A549 treated with GW870086 at 1 μM for 4 hours (cell line): ENCODE data around the gene ZNF232. TPM values are rescaled to one million over a fixed set of nuclear protein-coding genes. Genes with fewer than 3 reads are reported as not detected.

Experiments used
- total RNA-seq: library from RNA; stranded (reverse); fragments of 200-300 nt; extraction: Qiagen RNA extraction; gene quantifications from 5 replicates; pipeline ENCODE4 v1.2.3, GENCODE V29; 2022; ENCODE audit warnings: low read depth

The ZNF232 gene
- total RNA-seq: 3.5 to 4.6 TPM (median 4.2 TPM) in 5 replicates

DNA sequence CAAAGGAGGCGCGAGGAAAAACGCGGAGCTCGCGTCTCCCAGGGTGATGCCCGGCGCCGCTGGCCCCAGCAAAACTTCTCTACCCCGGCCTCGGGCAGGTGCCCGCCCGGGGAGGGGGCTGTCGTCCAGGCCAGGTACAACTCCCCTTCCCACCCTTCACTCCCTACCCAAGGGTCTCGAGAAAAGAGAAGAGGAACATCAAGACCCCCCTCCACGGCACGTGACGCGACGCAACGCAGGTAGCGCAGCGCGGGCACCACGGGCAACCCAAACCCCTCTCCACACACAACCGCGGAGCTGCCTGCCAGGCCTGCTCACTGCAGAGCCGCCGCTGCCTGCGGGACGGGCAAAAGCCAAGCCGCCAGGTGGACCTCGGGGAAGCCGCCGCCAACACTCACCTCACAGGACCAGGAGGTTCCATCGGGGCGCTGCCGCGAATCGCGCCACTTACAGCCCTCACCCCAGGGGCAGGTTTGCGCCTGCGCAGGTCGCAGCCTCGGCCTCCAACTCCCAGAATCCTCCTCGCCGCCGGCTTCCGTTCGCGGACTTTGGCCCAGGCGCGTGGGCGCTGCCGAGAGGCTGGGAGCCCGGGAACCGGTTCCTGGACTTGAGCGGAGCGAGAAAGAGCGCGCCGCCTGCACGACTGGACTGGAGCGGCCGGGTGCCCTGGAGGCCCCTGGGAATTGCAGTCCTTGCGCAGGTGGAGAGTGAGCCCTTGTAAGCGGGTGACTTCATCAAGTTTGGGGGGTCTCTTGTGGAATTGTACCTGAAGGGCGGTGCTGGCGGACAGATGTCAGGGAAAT lies at the start of gene ZNF232:
TSS of gene ZNF232 (minus strand) at position 477 of the 803 bp plus-strand sequence. CDS start at position 421, 56 bp downstream.

DNA sequence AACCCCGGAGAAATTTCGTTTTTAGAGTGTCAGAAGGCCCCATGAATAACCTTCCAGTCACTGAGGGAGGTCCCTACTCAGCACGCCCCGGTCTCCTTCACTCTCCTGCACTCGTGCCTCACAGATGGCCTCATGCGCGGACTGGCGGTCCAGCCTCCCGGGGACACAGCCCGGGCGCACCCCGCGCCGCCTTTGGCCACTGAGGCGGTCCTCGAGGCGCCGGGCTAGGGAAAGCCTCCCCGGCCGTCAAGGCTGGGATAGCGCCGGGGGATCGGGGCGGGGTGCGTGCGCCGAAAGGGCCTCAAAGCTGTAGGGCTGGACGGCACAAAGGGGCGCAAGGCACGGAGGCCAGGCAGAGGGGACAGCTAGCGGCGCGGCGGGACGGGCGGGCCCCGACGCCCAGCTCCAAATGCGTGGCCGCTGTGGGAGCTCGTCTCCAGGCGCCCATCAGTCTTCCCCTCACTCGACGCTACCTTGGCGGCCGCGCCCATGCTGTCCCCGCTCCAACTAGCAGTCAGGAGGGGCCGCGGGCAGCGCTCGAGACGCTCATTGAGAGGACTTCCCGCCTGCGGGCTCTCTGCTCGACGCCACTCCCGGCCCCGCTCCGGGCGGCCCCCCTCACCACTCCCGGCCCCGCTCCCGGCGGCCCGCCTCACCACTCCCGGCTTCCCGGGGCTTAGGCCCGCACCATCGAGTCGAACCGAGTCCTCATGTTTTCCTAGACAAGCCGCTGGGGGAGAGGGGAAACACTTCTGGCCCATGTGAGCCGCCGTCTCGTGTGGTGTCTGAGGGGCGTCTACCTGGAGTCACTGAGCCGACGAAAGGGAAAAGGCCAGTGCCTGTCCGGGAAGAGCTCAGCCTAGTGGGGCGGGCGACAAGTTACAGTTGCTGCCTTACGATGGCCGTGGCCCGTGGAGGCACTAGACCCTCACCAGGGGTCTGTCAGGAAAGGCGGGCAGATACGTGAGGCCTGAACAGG lies 4.3 kb upstream of the ZNF232 start, which contains the start of gene USP6:
TSS of gene USP6 (plus strand) at position 360 of the 979 bp plus-strand sequence. CDS start 14,336 bp downstream, outside the sequence.

DNA sequence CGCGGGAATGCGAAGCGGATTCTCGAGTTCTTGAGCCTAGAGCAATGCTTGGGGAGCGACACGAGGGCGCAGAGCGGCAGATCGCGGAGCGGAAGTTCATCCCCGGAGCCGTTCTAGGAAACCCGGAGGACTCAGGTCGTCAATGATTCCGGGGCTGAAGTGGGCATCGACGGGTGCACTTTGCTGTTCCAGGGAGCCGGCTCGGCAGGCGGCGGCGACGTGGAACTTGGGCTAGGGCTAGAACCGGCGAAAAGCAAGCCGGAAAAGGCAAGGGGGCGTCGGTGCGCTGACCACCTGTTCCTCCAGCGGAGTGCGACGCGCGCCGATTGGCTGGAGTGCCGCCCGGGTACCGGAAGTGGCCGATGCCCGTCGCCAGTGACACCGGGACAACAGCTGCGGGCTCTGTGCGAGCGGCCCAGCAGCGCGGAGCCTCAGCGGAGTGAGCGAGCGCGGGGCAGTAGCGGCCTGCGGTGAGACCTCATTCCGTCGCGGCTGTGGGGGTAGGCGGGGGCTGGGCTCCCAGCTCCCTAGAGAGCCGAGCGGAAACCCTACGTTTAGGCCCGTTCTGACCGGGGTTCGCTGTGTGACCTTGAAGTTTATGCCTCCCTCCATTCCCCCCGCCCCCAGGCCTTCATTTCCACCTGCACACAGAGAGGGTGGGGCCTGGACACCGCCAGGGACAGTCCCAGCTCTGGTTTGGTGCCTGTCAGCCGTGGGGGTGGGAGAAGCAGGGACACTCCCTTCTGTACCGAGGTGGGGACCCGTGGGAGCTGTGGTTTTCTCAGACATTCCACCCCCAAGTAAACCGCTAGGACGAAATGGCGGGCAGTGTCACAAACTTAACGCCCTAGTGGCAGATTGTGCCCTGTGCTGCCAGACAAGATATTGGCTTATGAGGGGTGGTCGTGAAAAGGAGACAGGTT lies 33.3 kb downstream of the ZNF232 start, which contains the start of gene ZFP3:
TSS of gene ZFP3 (plus strand) at position 362 of the 923 bp plus-strand sequence. CDS start 13,038 bp downstream, outside the sequence.

Other genes with a start within 250 kb of the ZNF232 start
- gene C17orf107, start 212.3 kb downstream of the ZNF232 start, total RNA-seq: 0.18 to 0.49 TPM (median 0.34 TPM) in 5 replicates
- 0.07 to 0.17 TPM in 2 of 5 replicates, not detected in the others for gene CHRNE, start 208.8 kb downstream of the ZNF232 start, total RNA-seq
- not detected in 5 replicates for gene GP1BA, start 179.6 kb downstream of the ZNF232 start, total RNA-seq
- 50.9 to 71.7 TPM (median 70.1 TPM) in 5 replicates for gene SLC25A11, start 171.8 kb downstream of the ZNF232 start, total RNA-seq
- 94.8 to 138 TPM (median 119 TPM) in 5 replicates for gene RNF167, start 171.6 kb downstream of the ZNF232 start, total RNA-seq
- gene PFN1, start 163.3 kb downstream of the ZNF232 start, total RNA-seq: 2,657 to 2,903 TPM (median 2,762 TPM) in 5 replicates
- 44.1 to 52.1 TPM (median 45.5 TPM) in 5 replicates for gene ENO3, start 160.8 kb downstream of the ZNF232 start, total RNA-seq
- 67.2 to 82.1 TPM (median 69.6 TPM) in 5 replicates for gene SPAG7, start 144.1 kb downstream of the ZNF232 start, total RNA-seq
- 28.3 to 35.1 TPM (median 32.7 TPM) in 5 replicates for gene CAMTA2, start 124.2 kb downstream of the ZNF232 start, total RNA-seq
- gene INCA1, start 114.4 kb downstream of the ZNF232 start, total RNA-seq: 1.1 to 1.9 TPM (median 1.6 TPM) in 5 replicates
- 96.7 to 125 TPM (median 115 TPM) in 5 replicates for gene KIF1C, start 113.9 kb downstream of the ZNF232 start, total RNA-seq
- 0.42 to 1.0 TPM (median 0.70 TPM) in 5 replicates for gene SLC52A1, start 76.5 kb downstream of the ZNF232 start, total RNA-seq
- 0.69 to 1.3 TPM (median 1.0 TPM) in 5 replicates for gene ZFP3, start 33.4 kb downstream of the ZNF232 start, total RNA-seq
- 0.02 to 0.05 TPM (median 0.02 TPM) in 3 of 5 replicates, not detected in the others for gene USP6, start 4.2 kb upstream of the ZNF232 start, total RNA-seq
- gene ZNF594, start 80.0 kb upstream of the ZNF232 start, total RNA-seq: 0.99 to 1.7 TPM (median 1.5 TPM) in 5 replicates
- not detected in 5 replicates for gene SCIMP, start 123.0 kb upstream of the ZNF232 start, total RNA-seq
- 39.4 to 43.6 TPM (median 40.7 TPM) in 5 replicates for gene RABEP1, start 170.4 kb upstream of the ZNF232 start, total RNA-seq